DOHH2 (cell line): ENCODE measurements around the gene ADGRA3.

Source experiments
- H3F3A ChIP-seq: fragments of 200-600 bp; sonication (generic), shearing (Covaris generic); 2 replicates; pipeline ENCODE4 v1.6.0; 2016; ENCODE audit warnings: antibody characterized with exemption, mild to moderate bottlenecking; ENCODE audit not compliant: control insufficient read depth, insufficient read depth
- H3K27ac ChIP-seq: fragments of 200-600 bp; sonication (generic); 2 replicates; pipeline ENCODE4 v1.5.1; 2014; ENCODE audit warnings: low read depth, mild to moderate bottlenecking, low read length, moderate library complexity
- H3K27me3 ChIP-seq: fragments of 200-600 bp; sonication (generic); 2 replicates; pipeline ENCODE4 v1.6.1; 2014; ENCODE audit warnings: mild to moderate bottlenecking, low read length, mixed read lengths; ENCODE audit not compliant: control insufficient read depth
- H3K36me3 ChIP-seq: fragments of 200-600 bp; sonication (generic); 2 replicates; pipeline ENCODE4 v1.6.1; 2014; ENCODE audit warnings: mild to moderate bottlenecking, low read length, moderate library complexity, mixed read lengths; ENCODE audit not compliant: control insufficient read depth
- H3K4me1 ChIP-seq: fragments of 200-600 bp; sonication (generic); 2 replicates; pipeline ENCODE4 v1.6.1; 2014; ENCODE audit warnings: mild to moderate bottlenecking, low read length, mixed read lengths; ENCODE audit not compliant: control insufficient read depth
- H3K4me2 ChIP-seq: fragments of 200-600 bp; sonication (generic); 2 replicates; pipeline ENCODE4 v1.6.0; 2014; ENCODE audit warnings: mild to moderate bottlenecking, low read length, moderate library complexity
- H3K4me3 ChIP-seq: fragments of 200-600 bp; sonication (generic); 2 replicates; pipeline ENCODE4 v1.5.1; 2014; ENCODE audit warnings: mild to moderate bottlenecking, low read length, mixed read lengths
- H3K79me2 ChIP-seq: fragments of 200-600 bp; sonication (generic); 2 replicates; pipeline ENCODE4 v1.6.1; 2014; ENCODE audit warnings: mild to moderate bottlenecking, low read length, mixed read lengths; ENCODE audit not compliant: control insufficient read depth
- H3K9me2 ChIP-seq: fragments of 200-600 bp; sonication (generic); replicated peaks from 2 replicates; pipeline ENCODE4 v1.6.1; 2014; ENCODE audit warnings: mild to moderate bottlenecking, low read length, mixed read lengths; ENCODE audit not compliant: control insufficient read depth
- H3K9me3 ChIP-seq: fragments of 200-600 bp; sonication (generic); 2 replicates; pipeline ENCODE4 v1.6.1; 2014; ENCODE audit warnings: antibody characterized with exemption, low read length, mixed read lengths; ENCODE audit not compliant: control insufficient read depth, insufficient read depth
- H4K20me1 ChIP-seq: fragments of 200-600 bp; sonication (generic); 2 replicates; pipeline ENCODE4 v1.6.0; 2014; ENCODE audit warnings: low read depth, mild to moderate bottlenecking, antibody characterized with exemption, low read length, moderate library complexity; ENCODE audit not compliant: control insufficient read depth, insufficient read depth
- EZH2phosphoT487 ChIP-seq: fragments of 200-600 bp; sonication (generic); IDR thresholded peaks from 2 replicates; pipeline ENCODE4 v1.6.1; 2017; ENCODE audit warnings: borderline replicate concordance, mild to moderate bottlenecking, antibody characterized with exemption, low read length, moderate library complexity, mixed read lengths
- TF ChIP-seq, protein P1 (sequence below): fragments of 200-600 bp; sonication (generic); IDR thresholded peaks from one replicate; pipeline ENCODE4 v1.5.1; 2014; ENCODE audit warnings: antibody characterized with exemption, mild to moderate bottlenecking, low read depth, low read length; ENCODE audit not compliant: poor library complexity, severe bottlenecking

The ADGRA3 gene

DNA sequence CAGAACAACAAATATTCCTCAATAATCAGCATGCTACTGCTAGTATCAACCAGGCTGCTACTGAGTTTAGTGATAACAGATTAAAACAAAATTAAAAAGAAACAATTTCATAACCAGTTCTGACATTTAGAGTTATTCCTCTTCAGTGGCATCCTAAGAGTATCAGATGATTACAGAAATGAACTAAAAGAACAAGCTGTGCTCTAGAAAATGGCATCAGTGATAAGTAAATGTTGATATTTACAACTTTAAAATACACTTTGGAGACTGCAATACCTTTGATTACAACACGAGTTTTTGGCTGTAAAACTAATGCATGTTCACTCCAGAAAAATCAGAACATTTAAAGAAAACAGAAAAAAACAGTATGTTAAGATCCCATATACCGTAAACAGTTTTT is 72.9 kb downstream of the ADGRA3 start:
- Histone ChIP-seq H3K4me2 (no peak overlapping the region), H3K79me2 (no peaks in the 10 kb centered on the region), H3K27ac (no peak overlapping the region), H3K27me3 (no peaks in the 10 kb centered on the region), H3K9me3 (no peaks in the 10 kb centered on the region), H3K4me3 (no peak overlapping the region), H4K20me1 (no peaks in the 10 kb centered on the region), H3K9me2 (no peaks in the 10 kb centered on the region), H3K36me3 (no peaks in the 10 kb centered on the region), H3K4me1 (no peaks in the 10 kb centered on the region), H3F3A (no peaks in the 10 kb centered on the region)
- no peak for TF ChIP-seq EZH2phosphoT487
- TF ChIP-seq, protein P1, sequence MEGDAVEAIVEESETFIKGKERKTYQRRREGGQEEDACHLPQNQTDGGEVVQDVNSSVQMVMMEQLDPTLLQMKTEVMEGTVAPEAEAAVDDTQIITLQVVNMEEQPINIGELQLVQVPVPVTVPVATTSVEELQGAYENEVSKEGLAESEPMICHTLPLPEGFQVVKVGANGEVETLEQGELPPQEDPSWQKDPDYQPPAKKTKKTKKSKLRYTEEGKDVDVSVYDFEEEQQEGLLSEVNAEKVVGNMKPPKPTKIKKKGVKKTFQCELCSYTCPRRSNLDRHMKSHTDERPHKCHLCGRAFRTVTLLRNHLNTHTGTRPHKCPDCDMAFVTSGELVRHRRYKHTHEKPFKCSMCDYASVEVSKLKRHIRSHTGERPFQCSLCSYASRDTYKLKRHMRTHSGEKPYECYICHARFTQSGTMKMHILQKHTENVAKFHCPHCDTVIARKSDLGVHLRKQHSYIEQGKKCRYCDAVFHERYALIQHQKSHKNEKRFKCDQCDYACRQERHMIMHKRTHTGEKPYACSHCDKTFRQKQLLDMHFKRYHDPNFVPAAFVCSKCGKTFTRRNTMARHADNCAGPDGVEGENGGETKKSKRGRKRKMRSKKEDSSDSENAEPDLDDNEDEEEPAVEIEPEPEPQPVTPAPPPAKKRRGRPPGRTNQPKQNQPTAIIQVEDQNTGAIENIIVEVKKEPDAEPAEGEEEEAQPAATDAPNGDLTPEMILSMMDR, result no peak

DNA sequence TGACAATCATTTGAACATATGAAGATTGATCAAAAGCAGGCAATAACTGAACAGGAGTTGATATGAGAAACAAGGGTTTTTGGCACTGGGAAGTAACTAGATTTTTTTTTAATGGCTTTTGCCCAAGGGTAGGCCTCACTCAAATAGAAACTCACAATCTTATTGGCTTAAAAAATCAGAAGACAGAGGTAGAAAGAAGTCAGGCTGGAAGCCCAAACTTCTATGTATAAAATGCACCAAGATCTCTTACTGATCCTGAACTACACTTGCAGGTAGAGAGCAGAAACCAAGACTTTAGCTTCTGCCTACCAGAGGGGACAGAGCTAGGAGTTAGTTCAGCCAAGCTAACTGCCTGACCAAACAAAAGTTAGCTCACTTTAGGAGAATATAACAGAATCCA is 74.9 kb downstream of the ADGRA3 start:
- H4K20me1 ChIP-seq, result no peaks in the 10 kb centered on the region
- H3K36me3 ChIP-seq, result no peaks in the 10 kb centered on the region
- TF ChIP-seq, protein P1, result no peak
- no peak for TF ChIP-seq EZH2phosphoT487
- H3F3A ChIP-seq, result no peaks in the 10 kb centered on the region
- no peaks in the 10 kb centered on the region for H3K4me1 ChIP-seq
- no peaks in the 10 kb centered on the region for H3K27me3 ChIP-seq
- H3K27ac ChIP-seq, result no peak overlapping the region
- no peaks in the 10 kb centered on the region for H3K79me2 ChIP-seq
- no peak overlapping the region for H3K4me3 ChIP-seq
- H3K4me2 ChIP-seq, result no peak overlapping the region
- H3K9me2 ChIP-seq, result no peaks in the 10 kb centered on the region
- H3K9me3 ChIP-seq, result no peaks in the 10 kb centered on the region

DNA sequence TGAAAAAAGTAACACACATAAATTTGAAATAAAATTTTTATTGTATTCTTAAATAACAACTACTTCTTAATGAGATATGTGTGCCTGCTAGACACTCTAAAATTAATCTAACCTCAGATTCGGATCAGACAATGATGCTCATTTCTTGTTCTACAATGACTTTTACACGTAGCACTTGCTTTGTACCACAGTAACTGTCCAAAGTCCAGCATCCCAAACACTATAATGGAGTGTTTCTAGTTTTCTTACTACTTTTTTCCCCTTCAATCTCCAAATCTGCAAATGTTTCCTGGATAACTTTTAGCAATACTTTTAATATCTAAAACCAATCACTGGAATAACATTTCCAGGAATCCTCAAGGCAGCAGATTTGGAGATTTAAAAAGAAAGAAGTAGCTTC is 75.9 kb downstream of the ADGRA3 start:
- Histone ChIP-seq H3K9me2 (no peaks in the 10 kb centered on the region), H3K4me2 (no peak overlapping the region), H3F3A (no peaks in the 10 kb centered on the region), H3K4me1 (no peaks in the 10 kb centered on the region), H3K4me3 (no peak overlapping the region), H3K27me3 (no peaks in the 10 kb centered on the region), H3K9me3 (no peaks in the 10 kb centered on the region), H3K36me3 (no peaks in the 10 kb centered on the region), H4K20me1 (no peaks in the 10 kb centered on the region), H3K27ac (no peak overlapping the region), H3K79me2 (no peaks in the 10 kb centered on the region)
- no peak for TF ChIP-seq EZH2phosphoT487
- TF ChIP-seq, protein P1, result no peak

DNA sequence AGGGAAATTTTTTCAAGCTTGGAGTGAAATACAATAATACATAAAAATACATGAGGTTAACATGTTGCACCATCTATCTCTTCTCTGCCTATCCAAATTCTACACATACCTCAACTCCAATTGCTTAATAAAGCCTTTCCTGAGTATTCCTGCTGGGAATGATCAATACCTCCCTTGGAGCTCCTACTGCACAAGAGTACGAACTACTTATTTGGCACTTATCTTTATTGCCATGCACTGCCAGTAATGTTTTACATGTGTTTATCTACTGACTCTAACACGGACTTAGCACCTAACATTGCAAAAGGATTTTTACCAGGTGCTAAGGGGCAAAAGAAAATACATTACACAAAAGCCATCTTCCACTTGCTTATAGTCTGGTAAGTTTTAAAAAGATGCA is 80.2 kb downstream of the ADGRA3 start:
- Histone ChIP-seq H3K4me3 (no peak overlapping the region), H3F3A (no peaks in the 10 kb centered on the region), H3K27ac (no peak overlapping the region), H3K4me1 (no peaks in the 10 kb centered on the region), H3K36me3 (no peaks in the 10 kb centered on the region), H3K27me3 (no peaks in the 10 kb centered on the region), H3K9me3 (no peaks in the 10 kb centered on the region), H3K9me2 (no peaks in the 10 kb centered on the region), H3K79me2 (no peaks in the 10 kb centered on the region), H3K4me2 (no peak overlapping the region), H4K20me1 (no peaks in the 10 kb centered on the region)
- TF ChIP-seq, protein P1, result no peak
- TF ChIP-seq EZH2phosphoT487, result no peak
